Hematopoietic multipotent progenitor cell treated with erythropoietin and hydrocortisone succinate and interleukin-3 and kit ligand, for 4 days (in vitro differentiated cells): ENCODE measurements around the gene MITF.

Experiments used
- DNase-seq: peaks from one replicate; pipeline ENCODE4 v3.0.0-alpha.2; 2015

Gene MITF

DNA sequence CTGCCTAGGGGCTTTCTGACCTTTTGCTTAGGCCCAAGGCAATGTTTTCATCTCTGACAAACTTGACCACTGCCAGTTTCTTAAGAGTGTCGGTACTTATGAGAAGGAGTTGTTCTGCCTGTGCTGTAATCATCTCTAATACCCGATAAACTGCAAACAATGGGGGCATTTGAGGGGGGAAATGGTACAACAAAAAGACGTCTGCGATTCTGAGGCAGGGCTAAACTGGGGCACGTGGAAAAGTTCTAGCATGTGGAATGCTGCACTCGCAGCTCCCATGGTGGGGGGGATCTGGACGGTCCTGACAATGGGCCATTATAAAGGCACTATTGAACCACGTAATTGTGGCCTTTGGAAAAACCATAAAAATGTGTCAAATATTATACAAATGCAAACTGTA lies 187.1 kb downstream of the MITF start:
- no peak for DNase-seq

DNA sequence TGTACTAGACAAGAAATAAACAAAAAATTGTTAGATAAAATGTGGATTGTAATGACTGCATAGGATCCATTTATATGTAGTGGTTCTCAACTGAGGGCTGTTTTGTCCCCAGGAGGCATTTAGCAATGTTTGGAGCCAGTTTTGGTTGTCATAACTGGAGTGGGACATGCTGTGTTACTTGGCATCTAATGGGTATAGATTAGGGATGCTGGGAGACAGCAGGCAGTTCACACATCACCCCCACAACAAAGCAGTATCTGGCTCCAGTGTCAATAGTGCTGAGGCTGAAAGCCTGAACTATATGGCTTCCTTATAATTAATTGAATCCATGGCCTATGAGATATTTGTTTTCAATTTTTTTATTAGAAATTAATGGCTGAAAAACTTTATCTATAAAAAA lies 188.3 kb downstream of the MITF start:
- no peak for DNase-seq

DNA sequence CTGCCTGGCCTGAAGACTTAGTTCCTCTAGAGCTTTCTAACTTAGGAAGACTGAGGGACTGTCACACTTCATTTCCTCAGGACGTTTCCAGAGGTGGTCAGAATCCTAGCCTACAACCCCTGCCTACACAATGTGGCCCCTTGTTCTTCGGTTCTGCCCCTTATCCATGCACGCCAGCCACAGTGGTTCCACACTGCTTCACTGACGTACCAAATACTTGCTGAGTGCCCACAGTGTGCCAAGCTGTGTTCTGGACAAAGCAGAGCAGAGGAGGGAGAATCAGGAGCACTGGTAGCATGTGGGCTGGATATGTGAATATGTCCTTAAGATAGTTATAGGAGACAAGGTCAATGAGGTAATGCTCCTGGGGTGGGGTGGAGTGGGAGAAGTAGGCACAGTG lies 189.8 kb downstream of the MITF start:
- no peak for DNase-seq

DNA sequence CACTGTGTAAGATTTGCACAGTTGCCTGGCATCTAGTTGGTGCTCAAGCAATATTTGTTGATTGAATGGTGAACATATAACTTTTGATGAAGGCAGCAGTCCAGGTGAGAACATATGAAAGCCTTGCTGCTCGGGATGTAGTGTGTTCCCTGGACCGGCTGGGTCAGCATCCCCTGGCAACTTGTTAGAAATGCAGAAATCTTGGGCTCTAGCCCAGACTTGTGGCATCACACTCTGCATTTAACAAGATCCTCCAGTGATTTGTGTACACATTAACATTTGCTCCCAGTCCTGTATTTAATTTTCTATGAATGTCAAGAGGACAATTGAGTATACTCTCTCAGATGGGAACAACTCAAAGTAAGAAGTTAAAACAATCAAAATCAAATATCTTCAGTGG lies 191.3 kb downstream of the MITF start:
- no peak for DNase-seq

DNA sequence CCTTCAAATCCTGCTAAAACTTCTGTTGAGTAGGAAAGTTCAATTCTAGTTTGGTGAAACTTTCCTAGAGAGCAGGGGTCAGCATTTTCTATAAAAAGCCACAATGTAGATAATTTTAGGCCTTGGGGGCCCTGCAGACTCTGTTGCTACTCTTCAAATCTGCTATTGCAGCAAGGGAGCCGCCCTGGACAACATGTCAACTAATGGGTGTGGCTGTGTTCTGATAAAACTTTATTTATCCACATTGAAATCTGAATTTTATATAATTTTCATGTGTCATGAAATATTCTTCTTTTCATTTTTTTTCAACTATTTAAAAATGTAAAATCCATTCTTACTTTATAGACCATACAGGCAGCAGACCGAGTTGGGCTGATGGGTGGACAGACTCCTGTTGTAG lies 192.8 kb downstream of the MITF start:
- DNase-seq = no peak

DNA sequence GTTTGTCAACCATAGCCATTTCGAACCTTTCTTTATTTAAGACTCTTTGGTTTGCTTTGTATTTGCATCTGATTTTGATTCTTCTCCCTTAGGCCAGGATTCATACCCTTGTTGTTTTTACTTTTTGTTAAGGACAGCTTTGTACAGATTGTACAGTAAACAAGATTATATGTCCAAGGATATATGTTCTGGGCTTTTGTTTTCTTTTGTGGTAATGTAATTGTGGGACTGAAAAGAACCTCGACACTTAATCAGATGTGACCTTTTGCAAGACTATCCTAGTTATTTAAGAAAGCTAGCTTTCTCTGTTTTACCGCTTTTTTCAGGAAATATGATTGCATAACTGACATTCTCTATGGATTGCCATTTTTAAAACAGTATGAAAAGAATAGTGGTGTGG lies 193.2 kb downstream of the MITF start:
- DNase-seq = no peak

DNA sequence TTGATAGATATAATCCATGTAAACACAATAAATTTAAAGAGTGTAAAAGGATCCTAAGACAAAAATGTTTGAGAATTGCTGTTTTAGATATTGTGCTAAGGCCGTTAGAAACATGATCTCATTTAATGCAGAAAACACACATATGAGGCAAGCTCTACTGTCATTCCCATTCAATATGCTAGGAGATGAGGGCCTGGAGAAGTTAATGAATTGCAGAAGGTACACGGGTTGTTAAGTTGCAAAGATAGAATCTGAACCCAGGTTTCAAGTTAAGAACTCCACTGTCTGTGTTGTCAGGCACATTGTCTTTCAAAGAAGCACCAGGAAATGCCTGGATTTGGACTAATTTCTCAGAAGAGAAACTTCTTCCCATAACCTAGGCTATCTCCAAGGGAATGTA lies 195.1 kb downstream of the MITF start:
- DNase-seq = no peak

DNA sequence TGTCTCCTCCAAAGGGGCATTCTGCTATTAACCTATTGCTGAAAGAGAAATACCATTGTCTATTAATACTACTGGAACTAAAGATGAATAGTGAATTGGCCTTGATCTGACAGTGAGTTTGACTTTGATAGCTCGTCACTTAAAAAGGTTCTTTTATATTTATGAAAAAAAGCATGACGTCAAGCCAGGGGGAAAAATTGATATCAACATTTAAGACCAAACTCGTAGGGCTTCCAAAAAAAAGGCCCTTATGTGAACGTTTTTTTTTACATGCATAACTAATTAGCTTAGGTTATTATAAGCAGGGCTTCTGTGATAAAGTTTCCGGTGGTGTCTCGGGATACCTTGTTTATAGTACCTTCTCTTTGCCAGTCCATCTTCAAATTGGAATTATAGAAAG lies 197.0 kb downstream of the MITF start:
- no peak for DNase-seq

DNA sequence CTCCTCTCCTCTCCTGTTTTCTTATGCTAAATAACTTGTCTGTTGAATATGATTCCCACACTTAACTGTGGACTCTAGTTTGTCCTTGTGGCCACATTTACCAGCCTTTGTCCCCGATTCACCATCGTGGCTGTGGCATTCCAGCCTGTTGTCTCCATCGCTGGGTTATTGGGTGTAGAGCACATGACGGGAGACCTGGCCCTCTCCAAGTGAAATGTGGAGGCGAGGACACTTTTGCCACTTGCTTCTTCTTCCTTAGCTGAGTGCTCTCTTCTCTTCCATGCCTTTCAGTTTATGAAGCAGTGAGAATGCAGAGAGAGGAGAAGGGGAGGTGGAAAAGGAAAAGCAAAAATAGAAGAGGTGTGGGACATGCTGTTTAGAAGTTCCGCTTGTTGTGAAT lies 198.8 kb downstream of the MITF start:
- DNase-seq = no peak

DNA sequence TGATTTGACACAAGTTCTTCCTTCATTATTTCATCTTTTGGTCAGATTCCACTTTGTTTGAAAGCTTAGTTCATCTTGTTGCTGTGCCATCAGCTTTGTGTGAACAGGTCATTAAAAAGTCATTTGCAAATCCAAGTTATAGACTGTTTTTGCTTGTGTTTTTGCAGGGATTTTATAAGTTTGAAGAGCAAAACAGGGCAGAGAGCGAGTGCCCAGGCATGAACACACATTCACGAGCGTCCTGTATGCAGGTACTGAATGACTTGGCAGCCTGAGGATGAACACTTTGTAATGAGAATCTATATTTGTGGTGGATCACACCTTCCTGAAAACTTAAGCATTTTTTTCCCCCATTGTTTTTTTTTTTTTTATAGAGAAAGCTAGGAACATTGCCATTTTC lies 199.7 kb downstream of the MITF start:
- DNase-seq = no peak

DNA sequence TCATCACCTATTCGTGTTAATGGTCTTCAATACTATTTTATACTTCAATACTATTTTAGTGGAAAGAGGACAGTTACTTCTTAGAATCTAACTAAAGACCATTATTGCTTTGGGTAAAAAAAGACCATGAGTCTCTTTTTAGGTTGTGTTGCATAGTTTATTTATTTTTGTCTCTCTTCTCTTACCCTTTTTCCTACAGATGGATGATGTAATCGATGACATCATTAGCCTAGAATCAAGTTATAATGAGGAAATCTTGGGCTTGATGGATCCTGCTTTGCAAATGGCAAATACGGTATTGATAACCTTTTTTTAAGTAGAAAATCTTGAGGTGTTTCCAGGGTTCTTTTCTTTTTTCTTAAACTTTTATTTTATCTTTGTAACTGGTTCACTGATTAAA lies 201.8 kb downstream of the MITF start:
- no peak for DNase-seq

DNA sequence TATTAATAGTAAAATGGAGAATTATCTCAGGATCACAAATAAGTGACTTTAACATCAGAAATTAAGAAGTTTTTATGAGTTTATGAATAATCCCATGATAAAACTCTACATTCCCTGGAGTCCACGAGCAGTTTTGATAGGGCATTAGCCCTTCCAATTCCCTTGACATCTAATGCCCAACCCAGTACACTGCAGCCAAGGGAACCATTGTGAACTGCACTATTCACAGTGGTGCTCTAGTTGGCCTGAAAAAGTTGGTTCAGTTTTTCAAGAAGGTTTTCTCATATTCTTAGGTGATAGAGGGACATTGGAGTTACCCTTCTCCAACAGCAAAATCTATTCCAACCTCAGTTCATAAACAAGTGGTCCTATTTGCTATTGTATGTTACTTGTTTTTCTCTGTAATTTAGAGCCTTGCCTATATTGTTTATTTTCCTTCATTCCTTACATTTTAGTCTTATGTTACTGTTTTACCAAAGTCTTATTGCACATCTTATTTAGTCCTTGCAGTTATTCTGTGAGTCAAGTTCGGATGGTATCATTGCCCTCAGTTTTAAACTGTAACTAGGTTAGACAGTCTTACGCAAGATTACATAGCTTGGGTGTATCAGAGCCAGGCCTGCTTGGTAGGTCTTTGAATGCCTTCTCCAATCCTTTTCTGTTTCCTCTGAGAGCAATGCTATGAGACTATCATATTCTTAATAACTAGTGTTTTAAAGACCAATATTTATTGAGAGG lies 202.3 kb downstream of the MITF start:
- DNase-seq = no peak

DNA sequence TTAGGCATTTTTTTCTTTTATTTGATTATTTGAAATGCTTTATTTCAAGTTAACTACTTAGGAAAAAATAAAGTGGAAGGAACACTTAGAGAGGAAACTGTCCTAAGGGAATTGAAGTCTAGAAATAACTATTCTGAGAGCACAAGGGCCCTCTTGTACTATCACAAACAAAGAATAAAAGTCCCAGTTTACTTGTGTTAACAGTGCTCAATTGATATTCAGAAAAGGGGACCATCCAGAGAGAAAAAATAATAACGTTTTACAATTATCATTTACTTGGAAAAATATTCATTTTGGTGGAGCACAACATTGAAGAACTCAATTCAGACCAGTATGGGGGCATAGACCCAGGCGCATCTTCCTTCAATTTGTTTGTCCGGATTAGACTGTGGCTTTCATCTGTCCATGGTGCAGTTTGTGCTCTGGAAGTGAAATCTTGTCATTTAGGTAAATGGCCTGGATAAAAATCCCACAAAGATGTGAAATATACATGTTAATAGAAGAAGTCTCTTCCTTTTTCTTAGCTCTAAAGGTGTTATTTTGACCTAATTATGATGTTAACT lies 205.7 kb downstream of the MITF start:
- DNase-seq = no peak

DNA sequence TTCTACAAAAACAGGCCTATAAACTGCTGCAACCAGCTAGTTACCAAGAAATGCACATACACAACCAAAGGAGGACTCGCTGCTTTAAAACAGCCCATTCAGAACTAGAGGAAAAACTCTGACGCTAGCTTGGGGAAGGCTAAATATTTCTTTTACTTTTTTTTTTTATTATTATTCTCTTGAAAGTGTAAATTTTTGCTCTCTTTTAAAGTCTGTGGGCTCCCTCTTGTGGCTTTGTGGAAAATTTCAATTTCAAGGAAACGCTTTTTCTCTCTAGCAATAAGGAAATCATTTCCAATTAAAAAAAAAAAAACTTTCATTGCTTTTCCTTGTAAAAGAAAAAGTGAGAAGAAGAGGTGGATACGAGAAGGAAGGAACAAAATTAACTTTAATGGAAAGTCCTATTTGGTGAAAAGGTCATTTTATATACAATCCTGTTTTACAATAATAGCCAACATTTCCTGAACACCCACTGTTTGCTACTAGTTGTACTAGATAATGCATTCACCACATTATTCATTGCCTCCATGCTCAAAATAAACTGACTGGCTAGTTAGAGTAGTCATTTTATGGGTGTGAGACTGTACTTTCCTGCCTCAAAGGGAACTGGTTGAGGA lies 209.1 kb downstream of the MITF start:
- DNase-seq = peak; percentile 78

DNA sequence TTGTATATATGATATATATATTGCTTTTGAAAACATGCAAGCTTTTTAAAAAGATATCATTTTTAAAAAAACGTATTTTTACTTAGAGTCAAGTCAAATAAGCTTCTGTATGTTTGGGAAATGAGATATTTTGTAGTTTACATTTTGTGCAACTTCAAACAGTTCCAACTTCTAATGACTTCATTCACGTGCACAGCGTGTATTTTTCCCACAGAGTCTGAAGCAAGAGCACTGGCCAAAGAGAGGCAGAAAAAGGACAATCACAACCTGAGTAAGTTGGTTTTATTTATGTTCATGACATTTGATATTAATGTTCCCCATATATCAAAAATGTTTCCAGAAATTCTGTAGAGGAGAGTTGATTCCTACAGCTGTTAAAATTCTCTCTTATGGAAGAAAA lies 212.4 kb downstream of the MITF start:
- no peak for DNase-seq

DNA sequence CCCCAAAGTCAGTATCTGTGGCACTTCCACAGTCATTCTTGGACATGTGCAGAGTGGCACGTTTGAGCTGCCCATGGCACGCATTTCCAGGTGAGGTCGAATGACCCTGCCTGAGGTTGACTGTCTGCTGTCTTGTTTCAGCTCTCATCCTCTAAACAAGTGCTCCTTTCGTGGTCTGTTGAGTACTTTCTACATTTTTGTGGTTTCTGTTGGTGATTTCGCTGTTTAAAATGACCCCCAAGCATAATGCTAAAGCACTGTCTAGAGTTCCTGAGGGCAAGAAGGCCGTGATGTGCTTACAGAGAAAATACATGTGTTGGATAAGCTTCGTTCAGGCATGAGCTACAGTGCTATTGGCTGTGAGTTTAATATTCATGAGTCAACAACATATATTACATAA lies 220.3 kb downstream of the MITF start:
- DNase-seq = no peak

DNA sequence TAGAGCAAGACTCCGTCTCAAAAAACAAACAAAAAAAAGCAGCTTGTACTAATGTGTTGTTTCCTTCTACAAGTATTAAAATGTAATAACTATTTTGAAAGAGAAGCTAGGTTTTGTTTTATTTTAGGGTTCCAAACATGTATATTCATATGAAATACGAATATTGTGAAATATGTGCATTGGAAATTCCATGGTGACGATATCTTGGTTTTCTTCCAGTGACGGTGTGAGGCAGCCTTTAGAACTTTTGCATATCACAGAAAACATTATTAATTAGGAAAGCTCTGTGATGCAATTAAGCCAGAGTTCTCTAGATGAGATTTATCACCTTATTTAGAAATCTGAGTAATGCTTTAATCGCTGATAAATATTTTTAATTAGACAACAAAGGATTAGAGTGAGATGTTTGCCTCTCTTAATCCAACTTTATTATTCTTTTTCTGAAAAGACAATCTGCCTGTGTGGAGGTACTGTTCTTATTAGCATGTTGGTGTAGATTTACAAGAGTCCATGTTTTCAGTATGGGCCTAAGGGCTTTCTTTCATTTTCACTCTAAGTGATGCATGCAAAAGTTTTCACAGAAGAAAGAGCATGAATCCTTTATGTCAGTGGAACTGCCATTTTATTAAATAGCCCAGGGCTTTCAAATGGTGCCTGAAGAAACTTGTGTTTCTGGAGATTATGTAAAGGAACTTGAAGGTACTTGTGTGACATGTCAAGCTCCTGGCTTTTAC lies 222.6 kb downstream of the MITF start:
- DNase-seq = no peak

DNA sequence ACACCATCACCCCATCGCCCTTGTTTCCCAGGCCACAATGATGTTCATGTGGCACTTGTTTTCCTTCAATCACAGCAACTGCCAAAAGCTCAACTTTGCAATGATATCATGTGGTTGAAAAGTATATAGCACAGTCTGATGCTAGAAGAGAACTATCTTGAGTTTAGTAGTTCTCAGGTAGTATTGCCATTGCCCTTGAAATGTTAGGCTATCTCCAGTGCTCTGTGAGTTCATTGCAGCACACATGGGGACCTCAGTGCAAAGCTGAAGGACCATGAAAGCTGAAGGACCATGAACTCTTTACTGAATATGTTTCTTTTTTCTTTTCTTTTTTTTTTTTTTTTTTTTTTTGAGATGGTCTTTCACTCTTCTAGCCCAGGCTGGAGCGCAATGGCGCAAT lies 224.4 kb downstream of the MITF start:
- no peak for DNase-seq

DNA sequence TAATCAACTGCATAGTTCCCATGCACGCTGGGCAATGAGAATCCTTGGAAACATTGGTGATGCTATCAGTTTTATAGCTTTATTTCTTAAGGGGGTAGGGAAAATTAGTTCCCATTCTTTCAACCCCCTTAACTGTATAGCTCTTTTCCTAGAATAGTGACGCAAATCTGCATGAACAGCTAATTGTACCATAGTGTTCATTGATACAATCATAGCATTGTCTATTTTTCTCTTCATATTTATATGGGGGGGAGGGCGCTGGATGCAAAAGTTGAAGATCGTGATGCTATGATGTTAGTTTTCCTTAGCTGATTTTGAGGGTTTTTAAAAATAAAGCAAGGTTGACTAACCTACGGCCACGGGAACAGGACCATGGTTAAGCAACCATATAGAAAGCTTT lies 227.9 kb downstream of the MITF start:
- no peak for DNase-seq

DNA sequence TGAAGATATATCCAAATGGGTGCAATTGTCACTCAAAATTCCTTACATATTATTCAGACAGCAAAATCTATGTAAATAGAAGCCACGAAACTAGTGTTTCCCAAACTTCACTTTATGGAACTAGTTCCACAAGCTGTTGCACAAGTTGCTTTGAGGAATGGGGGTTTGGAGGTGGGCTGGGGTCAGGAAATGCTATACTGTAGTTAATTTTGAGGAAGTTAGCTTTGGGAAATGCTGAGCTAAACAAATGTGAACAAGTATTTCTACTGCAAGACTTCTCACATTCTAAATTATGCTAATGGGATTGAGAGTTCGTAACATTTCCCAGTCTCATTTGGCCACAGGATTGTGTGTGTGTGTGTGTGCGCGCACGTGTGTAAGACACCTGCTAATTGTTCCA lies 231.6 kb downstream of the MITF start:
- peak; percentile 13 for DNase-seq

DNA sequence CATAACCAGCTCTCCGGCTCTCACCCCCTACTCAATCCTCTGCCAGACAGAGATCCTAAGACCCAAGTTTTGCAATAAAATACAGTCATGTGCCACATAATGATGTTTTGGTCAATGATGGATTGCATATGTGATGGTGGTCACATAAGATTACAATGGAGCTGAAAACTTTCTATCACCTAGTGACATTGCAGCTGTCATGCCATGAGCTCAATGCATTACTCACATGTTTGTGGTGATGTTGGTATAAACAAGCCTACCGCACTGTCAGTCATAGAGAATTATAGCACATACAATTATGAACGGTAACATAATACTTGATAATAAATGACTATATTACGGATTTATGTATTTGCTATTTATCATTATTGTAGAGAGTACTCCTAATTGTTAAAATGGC lies 233.4 kb downstream of the MITF start:
- no peak for DNase-seq

DNA sequence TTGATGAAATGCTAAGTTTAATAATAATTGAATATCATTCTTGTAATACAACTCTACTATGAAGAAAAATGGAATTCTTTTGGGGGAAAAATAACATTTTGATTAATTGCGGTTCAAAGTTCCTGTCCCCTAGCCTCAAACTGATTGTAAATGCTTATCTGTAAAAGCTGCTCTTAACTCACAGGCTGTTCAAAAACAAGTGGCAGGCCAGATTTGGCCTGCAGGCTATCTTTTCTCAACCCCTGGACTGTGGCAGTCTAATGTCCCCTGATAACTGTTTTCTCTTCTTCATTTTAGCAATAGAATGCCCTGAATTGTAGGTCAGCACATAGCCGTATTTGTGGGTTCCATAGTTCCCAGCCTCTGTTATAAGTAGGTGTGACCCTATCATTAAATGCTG lies 236.8 kb downstream of the MITF start:
- no peak for DNase-seq

DNA sequence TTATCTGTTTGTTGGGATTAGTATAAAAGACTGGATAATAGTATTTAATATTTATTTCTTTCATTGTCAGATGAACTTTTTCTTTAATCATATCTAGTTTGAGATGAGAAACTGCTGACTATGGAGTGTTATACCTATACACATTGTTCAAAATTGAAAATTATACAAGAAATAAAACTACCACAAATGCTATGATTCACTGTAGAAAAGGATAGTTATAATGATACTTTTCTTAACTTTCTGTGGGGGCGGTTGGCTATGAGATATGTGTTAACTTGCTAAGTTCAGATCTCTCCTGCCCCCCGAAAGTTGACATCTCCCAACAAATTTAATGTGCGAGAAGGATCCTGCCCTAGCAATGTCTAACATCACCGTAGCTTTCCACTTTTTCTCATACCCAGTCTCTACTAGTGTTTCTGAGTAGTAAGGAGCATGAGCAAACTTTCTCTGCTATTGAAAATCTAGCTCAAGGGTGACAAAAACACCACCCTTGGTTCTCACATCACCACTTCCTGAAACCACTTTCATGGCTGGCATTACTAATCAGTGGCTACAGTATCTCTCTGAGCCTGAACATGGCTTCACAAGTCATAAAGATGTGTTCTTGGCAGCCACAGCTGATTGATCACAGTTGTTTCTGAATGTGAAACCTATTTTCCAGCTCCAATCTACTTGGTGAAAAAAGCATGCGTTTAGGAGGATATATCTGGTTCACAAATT lies 244.4 kb downstream of the MITF start:
- no peak for DNase-seq
